Activated CD4-positive, alpha-beta T cell treated with anti-CD3 and anti-CD28 coated beads for 24 hours (primary cell): ENCODE measurements around the gene AXIN1.

Experiments
- DNase-seq, 2 donors: peaks; one replicate each; pipeline ENCODE4 v3.0.0-alpha.2; 2020; ENCODE audit warnings: low read depth in 2 of 2

AXIN1 gene

GRCh38 chr16:283033-283805 is 69.3 kb downstream of the AXIN1 start, which contains the start of gene PDIA2:
Gene PDIA2, plus strand, starts transcription at chr16:283164. Its CDS starts 6 bp downstream, at chr16:283170.
- no peak for DNase-seq

- DNase-seq = no peak
These were observed 70.0 kb downstream of the AXIN1 start for GRCh38 chr16:282491-282890.

- DNase-seq = no peak
These were observed 70.8 kb downstream of the AXIN1 start for GRCh38 chr16:281660-282255.

- DNase-seq = no peak
These were observed 71.4 kb downstream of the AXIN1 start for GRCh38 chr16:280991-281659.

GRCh38 chr16:280552-280951 is 72.0 kb downstream of the AXIN1 start, which contains the start of gene ARHGDIG:
Gene ARHGDIG, plus strand, starts transcription at chr16:280591. Its CDS starts 90 bp downstream, at chr16:280681.
- DNase-seq = no peak

GRCh38 chr16:280005-280460 is 72.5 kb downstream of the AXIN1 start:
- DNase-seq = no peak

GRCh38 chr16:279531-279930 is 73.0 kb downstream of the AXIN1 start:
- DNase-seq = no peak

- DNase-seq = no peak
These were observed 73.6 kb downstream of the AXIN1 start for GRCh38 chr16:278863-279366.

GRCh38 chr16:276426-277077 is 76.0 kb downstream of the AXIN1 start:
- DNase-seq = no peak

- no peak for DNase-seq
These were observed 76.7 kb downstream of the AXIN1 start, which contains the start of gene RGS11 for GRCh38 chr16:275786-276232. Gene RGS11, minus strand, starts transcription at chr16:275944. Its CDS starts 33 bp downstream, at chr16:275911.

GRCh38 chr16:275041-275641 is 77.4 kb downstream of the AXIN1 start:
- DNase-seq = peak in 1 of 2 donors; percentile 14

- no peak for DNase-seq
These were observed 78.7 kb downstream of the AXIN1 start for GRCh38 chr16:273547-274421.

- no peak for DNase-seq
These were observed 79.6 kb downstream of the AXIN1 start for GRCh38 chr16:272633-273546.

GRCh38 chr16:270381-271255 is 81.9 kb downstream of the AXIN1 start:
- no peak for DNase-seq

- no peak for DNase-seq
These were observed 83.3 kb downstream of the AXIN1 start for GRCh38 chr16:269061-269796.

- DNase-seq = no peak
These were observed 84.1 kb downstream of the AXIN1 start for GRCh38 chr16:268141-269053.
